Neural cell (in vitro differentiated cells): Measurements from ENCODE around the gene RSU1. TPM values are rescaled to one million over a fixed set of nuclear protein-coding genes. Genes with fewer than 3 reads are reported as not detected.
A peak's percentile ranks its signal among the peaks of the same experiment; 100 is the strongest.

Source experiments
- H2AFZ ChIP-seq: fragments of 200-600, 300-800 bp; sonication (generic), shearing (Covaris generic); 2 replicates; pipeline ENCODE4 v1.6.0; 2014; ENCODE audit warnings: low read depth, mild to moderate bottlenecking, antibody characterized with exemption, low read length, moderate library complexity
- H3F3A ChIP-seq: fragments of 200-600 bp; shearing (Covaris generic); 2 replicates; pipeline ENCODE4 v1.6.1; 2016; ENCODE audit warnings: mild to moderate bottlenecking, moderate library complexity, mixed read lengths, antibody characterized with exemption, low read length; ENCODE audit not compliant: insufficient read depth, poor library complexity, severe bottlenecking
- H3K27ac ChIP-seq: fragments of 200-600, 300-800 bp; sonication (generic), shearing (Covaris generic); 2 replicates; pipeline ENCODE4 v1.5.1; 2014; ENCODE audit warnings: mild to moderate bottlenecking, low read length, moderate library complexity
- H3K27me3 ChIP-seq: fragments of 300-800, 200-600 bp; sonication (generic), shearing (Covaris generic); 2 replicates; pipeline ENCODE4 v1.6.0; 2014; ENCODE audit warnings: mild to moderate bottlenecking, low read depth, low read length, moderate library complexity; ENCODE audit not compliant: insufficient read depth
- H3K36me3 ChIP-seq: fragments of 300-800, 200-600 bp; sonication (generic), shearing (Covaris generic); 2 replicates; pipeline ENCODE4 v1.5.1; 2014; ENCODE audit warnings: mild to moderate bottlenecking, antibody characterized with exemption, low read length, moderate library complexity; ENCODE audit not compliant: insufficient read depth
- H3K4me2 ChIP-seq: fragments of 300-800, 200-600 bp; sonication (generic), shearing (Covaris generic); 2 replicates; pipeline ENCODE4 v1.6.0; 2014; ENCODE audit warnings: mild to moderate bottlenecking, low read length
- H3K4me3 ChIP-seq: fragments of 300-800, 200-600 bp; sonication (generic), shearing (Covaris generic); 2 replicates; pipeline ENCODE4 v1.5.1; 2014; ENCODE audit warnings: mild to moderate bottlenecking, low read length, moderate library complexity
- H3K79me2 ChIP-seq: fragments of 200-600 bp; shearing (Covaris generic); replicated peaks from 2 replicates; pipeline ENCODE4 v1.6.0; 2014; ENCODE audit warnings: mild to moderate bottlenecking, low read length, moderate library complexity; ENCODE audit not compliant: insufficient read depth
- H3K9ac ChIP-seq: fragments of 300-800, 200-600 bp; sonication (generic), shearing (Covaris generic); 2 replicates; pipeline ENCODE4 v1.6.1; 2016; ENCODE audit warnings: mild to moderate bottlenecking, low read length, mixed read lengths
- H3K9me2 ChIP-seq: fragments of 200-600 bp; shearing (Covaris generic); 2 replicates; pipeline ENCODE4 v1.6.1; 2016; ENCODE audit warnings: mild to moderate bottlenecking, low read length, mixed read lengths; ENCODE audit not compliant: insufficient read depth
- H3K9me3 ChIP-seq: fragments of 200-600, 300-800 bp; sonication (generic), shearing (Covaris generic); 2 replicates; pipeline ENCODE4 v1.6.1; 2016; ENCODE audit warnings: mild to moderate bottlenecking, mixed run types, low read length, moderate library complexity, mixed read lengths
- H4K20me1 ChIP-seq: fragments of 200-600 bp; shearing (Covaris generic); 2 replicates; pipeline ENCODE4 v1.6.1; 2016; ENCODE audit warnings: mild to moderate bottlenecking, mixed run types; ENCODE audit not compliant: insufficient read depth
- CTCF ChIP-seq: fragments of 450-650 bp; IDR thresholded peaks from 2 replicates; pipeline ENCODE4 v1.5.1; 2014; ENCODE audit warnings: antibody characterized with exemption, mild to moderate bottlenecking, moderate library complexity; ENCODE audit not compliant: poor library complexity, severe bottlenecking
- EP300 ChIP-seq: fragments of 450-650 bp; conservative IDR thresholded peaks from 2 replicates; pipeline ENCODE4 v1.6.1; 2014; ENCODE audit warnings: antibody characterized with exemption, mild to moderate bottlenecking, moderate library complexity; ENCODE audit not compliant: poor library complexity, severe bottlenecking
- EZH2 ChIP-seq: fragments of 200-600, 300-800 bp; shearing (Covaris generic), sonication (generic); IDR thresholded peaks from 2 replicates; pipeline ENCODE4 v1.6.1; 2014; ENCODE audit warnings: antibody characterized with exemption, low read length, borderline replicate concordance, mild to moderate bottlenecking; ENCODE audit not compliant: insufficient read depth, poor library complexity, severe bottlenecking
- MXI1 ChIP-seq: fragments of 450-650 bp; conservative IDR thresholded peaks from 2 replicates; pipeline ENCODE4 v1.6.1; 2014; ENCODE audit warnings: antibody characterized with exemption, mild to moderate bottlenecking; ENCODE audit not compliant: poor library complexity, severe bottlenecking
- POLR2AphosphoS5 ChIP-seq: IDR thresholded peaks from 2 replicates; pipeline ENCODE4 v1.6.1; 2012
- RAD21 ChIP-seq: fragments of 450-650 bp; conservative IDR thresholded peaks from 2 replicates; pipeline ENCODE4 v1.6.1; 2014; ENCODE audit warnings: antibody characterized with exemption, mild to moderate bottlenecking, moderate library complexity
- SMC3 ChIP-seq: fragments of 450-650 bp; conservative IDR thresholded peaks from 2 replicates; pipeline ENCODE4 v1.6.1; 2014; ENCODE audit warnings: antibody characterized with exemption, mild to moderate bottlenecking, moderate library complexity; ENCODE audit not compliant: poor library complexity
- TAF1 ChIP-seq: IDR thresholded peaks from 2 replicates; pipeline ENCODE4 v1.6.1; 2012; ENCODE audit warnings: low read depth
- polyA plus RNA-seq: library from polyadenylated mRNA; depleted of rRNA; stranded (reverse); fragments of >200 nt; gene quantifications from 2 replicates; pipeline ENCODE4 v1.2.3, GENCODE V29; 2014
- TF ChIP-seq, protein P1 (sequence below): IDR thresholded peaks from 2 replicates; pipeline ENCODE4 v1.6.1; 2012; ENCODE audit warnings: borderline replicate concordance

RSU1 gene
- polyA plus RNA-seq, 1 donor from 2014 or later: 18.7 TPM

DNA sequence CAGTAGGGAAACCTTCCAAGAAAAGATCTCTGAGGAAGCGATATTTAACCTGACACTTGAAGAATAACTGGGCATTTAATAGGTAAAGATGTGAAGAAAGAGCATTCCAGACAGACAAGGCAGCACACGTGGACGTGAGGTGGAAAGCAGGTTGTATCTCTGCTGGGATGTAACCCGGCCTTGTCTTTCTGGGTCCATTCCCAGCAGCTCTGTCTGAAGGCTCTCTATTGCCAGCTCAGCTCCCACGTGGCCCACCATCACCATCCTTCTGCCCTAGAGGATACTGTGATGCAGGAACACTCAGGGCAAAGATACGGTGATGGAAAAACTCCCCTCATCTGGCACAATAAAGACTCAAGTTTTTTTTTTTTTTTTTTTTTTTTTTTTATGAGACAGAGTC lies 137.7 kb downstream of the RSU1 start:
- Histone ChIP-seq H3F3A (no peaks in the 10 kb centered on the region), H3K27me3 (no peaks in the 10 kb centered on the region), H3K36me3 (no peaks in the 10 kb centered on the region), H3K4me2 (no peak overlapping the region), H3K27ac (no peak overlapping the region), H4K20me1 (no peaks in the 10 kb centered on the region), H3K9me2 (no peaks in the 10 kb centered on the region), H2AFZ (no peak overlapping the region), H3K4me3 (no peak overlapping the region), H3K79me2 (no peaks in the 10 kb centered on the region), H3K9me3 (no peaks in the 10 kb centered on the region), H3K9ac (no peak overlapping the region)
- TF ChIP-seq POLR2AphosphoS5 (no peak), CTCF (no peak), EZH2 (no peak), TAF1 (no peak), SMC3 (no peak), MXI1 (no peak), EP300 (no peak), RAD21 (no peak)
- TF ChIP-seq, protein P1, sequence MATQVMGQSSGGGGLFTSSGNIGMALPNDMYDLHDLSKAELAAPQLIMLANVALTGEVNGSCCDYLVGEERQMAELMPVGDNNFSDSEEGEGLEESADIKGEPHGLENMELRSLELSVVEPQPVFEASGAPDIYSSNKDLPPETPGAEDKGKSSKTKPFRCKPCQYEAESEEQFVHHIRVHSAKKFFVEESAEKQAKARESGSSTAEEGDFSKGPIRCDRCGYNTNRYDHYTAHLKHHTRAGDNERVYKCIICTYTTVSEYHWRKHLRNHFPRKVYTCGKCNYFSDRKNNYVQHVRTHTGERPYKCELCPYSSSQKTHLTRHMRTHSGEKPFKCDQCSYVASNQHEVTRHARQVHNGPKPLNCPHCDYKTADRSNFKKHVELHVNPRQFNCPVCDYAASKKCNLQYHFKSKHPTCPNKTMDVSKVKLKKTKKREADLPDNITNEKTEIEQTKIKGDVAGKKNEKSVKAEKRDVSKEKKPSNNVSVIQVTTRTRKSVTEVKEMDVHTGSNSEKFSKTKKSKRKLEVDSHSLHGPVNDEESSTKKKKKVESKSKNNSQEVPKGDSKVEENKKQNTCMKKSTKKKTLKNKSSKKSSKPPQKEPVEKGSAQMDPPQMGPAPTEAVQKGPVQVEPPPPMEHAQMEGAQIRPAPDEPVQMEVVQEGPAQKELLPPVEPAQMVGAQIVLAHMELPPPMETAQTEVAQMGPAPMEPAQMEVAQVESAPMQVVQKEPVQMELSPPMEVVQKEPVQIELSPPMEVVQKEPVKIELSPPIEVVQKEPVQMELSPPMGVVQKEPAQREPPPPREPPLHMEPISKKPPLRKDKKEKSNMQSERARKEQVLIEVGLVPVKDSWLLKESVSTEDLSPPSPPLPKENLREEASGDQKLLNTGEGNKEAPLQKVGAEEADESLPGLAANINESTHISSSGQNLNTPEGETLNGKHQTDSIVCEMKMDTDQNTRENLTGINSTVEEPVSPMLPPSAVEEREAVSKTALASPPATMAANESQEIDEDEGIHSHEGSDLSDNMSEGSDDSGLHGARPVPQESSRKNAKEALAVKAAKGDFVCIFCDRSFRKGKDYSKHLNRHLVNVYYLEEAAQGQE: no peak

DNA sequence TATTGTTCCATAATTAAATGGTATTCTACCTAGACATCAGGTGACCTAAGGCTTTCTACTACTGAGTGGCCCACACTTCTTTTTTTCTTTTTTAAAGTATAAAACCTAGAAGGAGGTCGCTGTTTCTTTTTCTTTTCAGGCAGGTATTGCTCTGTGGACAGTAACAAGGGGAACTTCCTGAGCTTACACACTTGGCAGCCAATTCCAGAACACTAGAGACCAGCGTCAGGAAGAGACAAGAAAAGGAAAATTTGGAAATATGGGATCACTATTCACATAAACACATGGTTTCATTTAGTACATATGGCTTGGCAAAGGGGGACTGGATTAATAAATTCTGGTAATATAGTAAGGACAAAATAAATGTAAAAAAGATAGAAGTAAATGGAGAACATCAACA lies 141.9 kb downstream of the RSU1 start:
- no peaks in the 10 kb centered on the region for H4K20me1 ChIP-seq
- no peaks in the 10 kb centered on the region for H3K9me2 ChIP-seq
- no peak overlapping the region for H2AFZ ChIP-seq
- H3K4me2 ChIP-seq: no peak overlapping the region
- no peak for TF ChIP-seq POLR2AphosphoS5
- TF ChIP-seq EP300: no peak
- H3K36me3 ChIP-seq: no peaks in the 10 kb centered on the region
- H3K9me3 ChIP-seq: no peaks in the 10 kb centered on the region
- H3K4me3 ChIP-seq: no peak overlapping the region
- no peak overlapping the region for H3K27ac ChIP-seq
- H3K9ac ChIP-seq: no peak overlapping the region
- H3K79me2 ChIP-seq: no peaks in the 10 kb centered on the region
- H3F3A ChIP-seq: no peaks in the 10 kb centered on the region
- H3K27me3 ChIP-seq: no peaks in the 10 kb centered on the region

DNA sequence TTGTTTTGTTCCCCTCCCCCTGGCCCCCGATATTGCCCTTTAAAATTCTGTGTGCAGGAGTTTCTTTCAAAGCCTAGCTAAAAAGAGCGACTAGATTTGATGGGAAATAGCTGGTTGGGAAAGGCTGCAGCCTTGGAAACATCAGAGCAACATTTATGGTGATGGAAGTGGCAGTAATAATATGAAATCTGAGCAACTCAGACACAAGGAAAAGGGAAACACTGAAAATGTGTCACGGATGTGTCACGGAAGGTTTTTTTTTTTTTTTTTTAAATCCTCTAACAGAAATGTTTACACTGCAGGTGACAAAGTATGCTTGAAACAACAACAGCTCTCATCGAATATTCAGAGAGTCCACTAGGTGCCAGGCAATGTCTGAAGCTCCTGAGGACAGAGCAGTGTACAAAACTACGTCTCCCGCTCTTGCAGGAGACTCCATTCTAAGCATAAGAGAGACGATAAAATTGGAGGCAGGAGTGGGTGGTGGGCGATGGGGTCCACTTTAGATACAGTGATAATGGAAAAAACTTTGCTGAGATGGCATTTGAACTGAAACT lies 143.0 kb downstream of the RSU1 start:
- TF ChIP-seq EZH2: no peak
- TF ChIP-seq SMC3: peak; percentile 28
- no peak for TF ChIP-seq TAF1
- TF ChIP-seq CTCF: peak; percentile 28
- TF ChIP-seq, protein P1: peak; percentile 65
- no peak for TF ChIP-seq MXI1
- peak; percentile 80 for TF ChIP-seq POLR2AphosphoS5
- TF ChIP-seq EP300: peak; percentile 90
- peak; percentile 31 for TF ChIP-seq RAD21
- Histone ChIP-seq H3K36me3 (no peaks in the 10 kb centered on the region), H3K4me3 (no peak overlapping the region), H3K27ac (peak overlapping the region; percentile 54), H4K20me1 (no peaks in the 10 kb centered on the region), H3K9me3 (no peaks in the 10 kb centered on the region), H2AFZ (no peak overlapping the region), H3K4me2 (no peak overlapping the region), H3K9ac (peak overlapping the region; percentile 2), H3K27me3 (no peaks in the 10 kb centered on the region), H3F3A (no peaks in the 10 kb centered on the region), H3K9me2 (no peaks in the 10 kb centered on the region), H3K79me2 (no peaks in the 10 kb centered on the region)
